Measurements from ENCODE around the gene LRBA. TPM values are rescaled to one million over a fixed set of nuclear protein-coding genes. Genes with fewer than 3 reads are reported as not detected.

LRBA gene
- total RNA-seq, 4 donors from 2014 or later = 28.0 to 51.5 (median 30.9) TPM

DNA sequence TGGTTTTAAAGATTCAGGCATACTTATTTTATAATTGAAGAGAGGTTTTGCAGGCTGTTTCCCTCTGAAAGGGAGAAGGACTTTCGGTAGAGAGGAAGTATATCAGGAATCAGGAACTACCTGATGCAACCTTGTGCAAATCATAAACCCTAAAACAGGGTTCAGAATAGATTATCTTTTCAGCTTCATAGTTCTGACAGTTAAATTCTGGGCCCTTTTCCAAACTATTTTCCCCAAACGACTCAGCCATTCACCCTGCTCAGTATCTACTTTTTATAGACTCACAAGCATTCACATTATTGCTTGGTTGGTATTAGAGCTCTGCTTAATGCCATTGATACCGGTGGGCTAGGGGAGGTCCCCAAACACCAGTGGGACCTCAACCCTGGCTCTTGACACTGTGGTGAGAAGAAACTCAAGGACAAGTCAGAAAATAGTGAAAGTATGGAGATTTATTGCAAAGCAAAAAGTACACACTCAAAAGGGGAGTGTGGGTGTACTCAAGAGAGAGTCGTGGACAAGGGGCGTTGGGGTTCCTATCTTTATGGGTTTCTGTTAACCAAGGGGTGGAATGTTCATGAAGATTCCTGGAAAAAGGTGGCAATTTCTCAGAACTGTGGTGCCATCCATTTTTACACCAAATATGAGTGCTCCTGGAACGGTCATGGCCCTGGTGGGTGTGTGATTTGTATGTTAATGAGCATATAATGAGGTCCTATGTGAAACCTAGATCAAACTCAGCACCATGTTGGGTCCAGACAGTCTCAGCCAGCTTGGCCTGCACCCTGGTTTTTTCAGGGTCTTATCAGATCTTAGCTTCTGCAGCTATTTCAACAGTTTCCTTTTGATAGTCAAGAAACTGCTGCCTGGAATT, 698.5 kb downstream of the LRBA start:
- ATAC-seq (ENCODE audit: low FRiP score) = no peak
- no peak for DNase-seq (ENCODE audit: low spot score)
- TF ChIP-seq, protein P1, sequence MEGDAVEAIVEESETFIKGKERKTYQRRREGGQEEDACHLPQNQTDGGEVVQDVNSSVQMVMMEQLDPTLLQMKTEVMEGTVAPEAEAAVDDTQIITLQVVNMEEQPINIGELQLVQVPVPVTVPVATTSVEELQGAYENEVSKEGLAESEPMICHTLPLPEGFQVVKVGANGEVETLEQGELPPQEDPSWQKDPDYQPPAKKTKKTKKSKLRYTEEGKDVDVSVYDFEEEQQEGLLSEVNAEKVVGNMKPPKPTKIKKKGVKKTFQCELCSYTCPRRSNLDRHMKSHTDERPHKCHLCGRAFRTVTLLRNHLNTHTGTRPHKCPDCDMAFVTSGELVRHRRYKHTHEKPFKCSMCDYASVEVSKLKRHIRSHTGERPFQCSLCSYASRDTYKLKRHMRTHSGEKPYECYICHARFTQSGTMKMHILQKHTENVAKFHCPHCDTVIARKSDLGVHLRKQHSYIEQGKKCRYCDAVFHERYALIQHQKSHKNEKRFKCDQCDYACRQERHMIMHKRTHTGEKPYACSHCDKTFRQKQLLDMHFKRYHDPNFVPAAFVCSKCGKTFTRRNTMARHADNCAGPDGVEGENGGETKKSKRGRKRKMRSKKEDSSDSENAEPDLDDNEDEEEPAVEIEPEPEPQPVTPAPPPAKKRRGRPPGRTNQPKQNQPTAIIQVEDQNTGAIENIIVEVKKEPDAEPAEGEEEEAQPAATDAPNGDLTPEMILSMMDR (IDR thresholded peaks at IDR 0.05) = no peak

DNA sequence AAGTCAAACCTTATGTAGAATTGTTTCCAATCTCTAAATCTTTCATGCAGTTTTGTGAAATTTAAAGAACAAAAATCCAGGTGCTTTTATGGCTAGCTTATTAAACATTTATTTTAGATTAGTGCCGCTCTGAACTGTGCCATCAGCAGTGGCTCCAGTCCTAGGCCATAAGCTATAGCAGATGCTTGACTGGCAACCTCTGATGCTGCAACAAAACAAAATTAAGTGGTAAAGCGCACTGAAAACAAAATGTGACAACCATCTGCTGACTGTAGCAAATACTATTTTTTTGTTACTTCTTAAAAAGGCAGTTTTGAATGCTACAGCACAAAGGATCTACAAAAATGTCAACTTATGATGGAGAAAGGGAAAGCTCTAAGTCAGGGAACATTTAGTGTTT, 699.4 kb downstream of the LRBA start:
- no peak for ATAC-seq (ENCODE audit: low FRiP score)
- no peak for DNase-seq (ENCODE audit: low spot score)
- TF ChIP-seq, protein P1 (IDR thresholded peaks at IDR 0.05) = no peak

DNA sequence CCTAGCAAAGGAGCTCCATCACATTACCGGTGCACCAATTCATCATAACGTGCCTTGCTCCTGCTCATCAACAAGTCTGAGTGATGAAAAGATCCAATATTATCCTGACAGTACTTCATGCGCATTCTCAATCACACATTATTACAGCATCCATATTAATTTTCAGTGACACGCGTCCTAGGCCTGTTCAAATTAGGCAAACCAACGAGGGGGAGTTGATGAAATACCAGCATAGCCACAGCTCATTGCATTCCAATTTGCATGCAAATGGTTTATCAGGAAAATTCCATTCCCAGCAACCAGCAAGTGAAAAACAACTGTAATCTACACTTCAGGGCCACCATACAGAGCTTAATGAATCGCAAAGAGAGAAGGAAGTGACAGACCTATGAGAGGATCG, 699.9 kb downstream of the LRBA start:
- TF ChIP-seq, protein P1 (IDR thresholded peaks at IDR 0.05) = no peak
- no peak for ATAC-seq (ENCODE audit: low FRiP score)

DNA sequence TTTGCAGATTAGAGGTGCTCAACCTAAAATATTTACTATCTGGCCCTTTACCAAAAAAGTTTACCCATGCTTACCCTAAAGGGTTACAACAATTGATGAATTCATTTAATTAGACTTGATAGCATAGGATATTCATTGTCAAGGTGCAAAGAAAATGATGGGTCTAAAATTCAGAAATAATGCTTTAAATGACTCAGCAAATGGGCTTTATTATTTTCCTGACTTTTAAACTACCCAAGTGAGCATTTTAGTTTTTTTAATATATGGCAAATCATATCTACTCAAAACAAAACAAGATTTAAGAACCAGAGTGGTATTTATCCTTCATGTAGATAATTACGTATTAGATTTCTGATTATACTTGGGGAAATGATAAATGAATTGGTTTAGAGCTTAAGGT, 701.1 kb downstream of the LRBA start:
- TF ChIP-seq, protein P1 (IDR thresholded peaks at IDR 0.05) = no peak
- ATAC-seq (ENCODE audit: low FRiP score) = no peak

More for the DNA sequence above, 699.9 kb downstream of the LRBA start:
- no peak for DNase-seq (ENCODE audit: low spot score)

DNA sequence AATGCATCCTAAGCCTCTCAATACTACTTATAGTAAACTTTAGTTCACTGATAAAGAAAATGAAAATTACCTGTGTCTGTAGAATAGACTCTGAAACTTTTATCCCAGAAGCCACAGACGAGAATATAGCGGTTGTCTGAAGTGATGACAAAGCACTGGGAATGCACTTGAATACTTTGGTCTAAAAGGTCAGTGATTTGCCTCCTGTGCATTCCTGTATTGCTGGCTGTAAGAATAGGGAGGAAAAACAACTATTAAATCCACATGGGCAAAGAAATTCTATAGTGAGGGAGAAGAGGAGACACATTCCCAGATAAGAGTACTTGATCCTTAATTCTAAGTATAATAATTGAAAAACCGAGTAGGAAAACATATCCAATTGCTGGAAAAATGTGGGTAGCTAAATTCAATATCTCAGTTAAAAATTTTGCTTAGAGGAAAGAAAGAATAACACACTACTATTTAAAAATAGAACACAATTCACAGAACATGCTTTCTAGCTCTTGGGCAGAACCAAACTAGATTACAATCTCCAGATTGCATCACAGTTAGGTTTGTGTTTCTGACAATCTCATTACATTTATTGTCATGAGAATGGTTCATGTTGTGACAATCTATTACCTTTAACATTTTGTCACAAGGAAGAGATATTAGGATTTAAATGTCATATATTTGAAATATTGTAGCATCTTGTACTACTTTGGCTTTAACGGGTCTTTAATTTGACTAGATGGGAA, 704.8 kb downstream of the LRBA start:
- DNase-seq (ENCODE audit: low spot score) (no peak), ATAC-seq (ENCODE audit: low FRiP score) (no peak)
- TF ChIP-seq, protein P1 (IDR thresholded peaks at IDR 0.05) = no peak

More for the DNA sequence above, 701.1 kb downstream of the LRBA start:
- no peak for DNase-seq (ENCODE audit: low spot score)

DNA sequence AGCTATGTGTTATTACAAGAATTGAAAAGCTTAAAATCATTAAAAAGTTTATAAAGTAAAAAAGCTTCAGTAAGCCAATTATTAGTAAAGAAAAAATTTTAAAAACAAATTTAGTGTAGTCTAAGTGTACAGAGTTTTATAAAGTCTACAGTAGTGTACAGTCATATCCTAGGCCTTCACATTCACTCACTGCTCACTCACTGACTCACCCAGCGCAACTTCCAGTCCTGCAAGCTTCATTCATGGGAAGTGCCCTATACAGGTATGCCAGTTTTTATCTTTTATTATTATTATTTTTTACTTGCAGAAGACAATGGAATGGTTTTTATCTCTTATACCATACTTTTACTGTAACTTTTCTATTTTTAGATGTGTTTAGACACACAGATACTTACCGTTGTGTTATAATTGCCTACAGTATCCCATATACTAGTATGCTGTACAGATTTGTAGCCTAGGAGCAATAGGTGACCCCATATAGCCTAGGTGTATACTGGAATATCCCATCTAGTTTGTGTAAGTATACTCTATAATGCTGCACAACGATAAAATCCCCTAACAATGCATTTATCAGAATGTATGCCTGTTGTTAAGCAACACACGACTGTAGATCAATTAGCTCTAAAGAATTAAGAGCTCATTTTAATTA, 706.1 kb downstream of the LRBA start:
- DNase-seq (ENCODE audit: low spot score) (no peak), ATAC-seq (ENCODE audit: low FRiP score) (no peak)
- TF ChIP-seq, protein P1 (IDR thresholded peaks at IDR 0.05) = no peak
